Thyroid gland (tissue), 4 donors: ENCODE results near the gene PARD3. TPM values are rescaled to one million over a fixed set of nuclear protein-coding genes. Genes with fewer than 3 reads are reported as not detected.

Source experiments
- DNase-seq, 2 donors: peaks; one replicate each; pipeline ENCODE4 v3.0.0-alpha.2; 2019
- H3K27ac ChIP-seq, 3 donors: fragments of 200-600 bp; sonication (generic); 1 replicate in 2 of 3; 2 replicates in 1 of 3; pipeline ENCODE4 v1.5.1; 2016 to 2019; ENCODE audit warnings: mild to moderate bottlenecking in 1 of 3, moderate library complexity in 1 of 3
- H3K27me3 ChIP-seq: fragments of 200-600 bp; sonication (generic); one replicate; pipeline ENCODE4 v1.5.1; 2019
- H3K36me3 ChIP-seq, 2 donors: fragments of 200-600 bp; sonication (generic); one replicate each; pipeline ENCODE4 v1.5.1; 2016 to 2019
- H3K4me1 ChIP-seq, 2 donors: fragments of 200-600 bp; sonication (generic); one replicate each; pipeline ENCODE4 v1.5.1; 2017 to 2019
- H3K4me3 ChIP-seq, 3 donors: fragments of 200-600 bp; sonication (generic); replicated peaks in 1 of 3; 1 replicate in 2 of 3; 2 replicates in 1 of 3; pipeline ENCODE4 v1.5.1; 2016; ENCODE audit warnings: mild to moderate bottlenecking in 1 of 3
- H3K9me3 ChIP-seq: fragments of 200-600 bp; sonication (generic); one replicate; pipeline ENCODE4 v1.5.1; 2017
- POLR2A ChIP-seq, 2 donors: fragments of 450-650 bp; IDR thresholded peaks; one replicate each; pipeline ENCODE4 v1.6.1; 2017; ENCODE audit warnings: antibody characterized with exemption in 2 of 2, mild to moderate bottlenecking in 2 of 2, moderate library complexity in 1 of 2
- WGBS, 2 donors: methylation state at CpG; one replicate each; pipeline ENCODE4 v1.1.5; 2017; 5-methylcytosine and 5-hydroxymethylcytosine counted together
- intact Hi-C: fragments of 100-400 bp; cut with DNase I; formaldehyde crosslinking; loops from one replicate; pipeline ENCODE4 v1.15.1; 2023
- total RNA-seq, 4 donors: library from RNA; depleted of rRNA; stranded (reverse); fragments of >200 nt; gene quantifications; one replicate each; pipeline ENCODE4 v1.2.3, GENCODE V29; 2016
- TF ChIP-seq, protein P1 (sequence below), 6 experiments: fragments of 200-600 bp in 3 of 6; fragments of 450-650 bp in 3 of 6; sonication (generic) in 3 of 6; IDR thresholded peaks; one replicate each; pipeline ENCODE4 v1.5.1; 2016 to 2019; ENCODE audit warnings: antibody characterized with exemption in 6 of 6, mild to moderate bottlenecking in 2 of 6, inconsistent platforms in 1 of 6, moderate library complexity in 1 of 6

The PARD3 gene
- total RNA-seq, 4 donors from 2014 or later = 48.6 to 88.4 (median 57.7) TPM

DNA sequence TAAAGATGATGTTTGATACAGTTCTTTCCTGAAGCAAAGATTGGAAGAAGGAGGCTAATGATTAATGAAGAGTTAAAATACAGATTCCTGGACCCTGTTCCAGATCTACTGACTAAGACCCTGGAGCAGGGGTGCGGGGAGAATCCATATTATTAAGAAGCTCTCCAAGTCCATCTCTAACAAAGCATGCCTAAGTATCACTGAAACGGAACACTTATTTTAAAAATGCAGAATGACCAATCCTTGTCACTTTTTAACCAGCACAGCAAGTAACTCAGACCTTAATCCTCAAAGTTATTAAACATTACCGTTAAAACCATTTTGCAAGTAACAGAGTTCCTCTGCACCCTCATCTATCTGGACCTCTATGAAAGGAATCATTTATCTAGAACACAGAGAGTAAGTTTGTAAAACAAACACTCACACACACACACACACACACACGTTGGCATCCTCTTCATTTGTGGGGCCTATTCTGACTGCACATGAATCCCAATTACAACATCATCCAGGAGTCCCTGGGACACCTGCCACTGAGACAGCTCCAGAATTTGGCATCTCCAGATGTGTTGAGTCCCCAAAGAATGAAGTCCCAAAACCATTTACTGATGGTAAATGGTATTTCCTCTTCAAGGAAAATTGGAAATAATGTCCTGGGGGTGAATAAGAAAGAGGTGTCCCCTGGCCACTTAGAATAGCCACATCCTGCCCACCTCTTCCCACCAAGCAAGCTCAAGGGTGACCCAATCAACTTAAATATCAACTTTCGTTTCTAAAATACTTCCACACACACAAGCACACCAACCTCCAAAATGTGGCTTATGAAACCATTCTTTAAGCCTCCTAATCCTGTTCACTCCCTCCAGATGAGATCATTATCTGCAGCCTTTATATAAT, 117.5 kb downstream of the PARD3 start:
- peak in 1 of 2 donors; percentile 16 for DNase-seq
- Histone ChIP-seq H3K4me1 (peaks cover 23 to 45% of the 10 kb centered on the region in 2 donors), H3K9me3 (no peaks in the 10 kb centered on the region), H3K36me3 (no peaks in the 10 kb centered on the region), H3K4me3 (no peak overlapping the region), H3K27ac (no peak overlapping the region), H3K27me3 (no peaks in the 10 kb centered on the region)
- 43 to 58% methylated on average over 5 of the region's 5 CpGs for WGBS, 2 donors
- TF ChIP-seq, protein P1, sequence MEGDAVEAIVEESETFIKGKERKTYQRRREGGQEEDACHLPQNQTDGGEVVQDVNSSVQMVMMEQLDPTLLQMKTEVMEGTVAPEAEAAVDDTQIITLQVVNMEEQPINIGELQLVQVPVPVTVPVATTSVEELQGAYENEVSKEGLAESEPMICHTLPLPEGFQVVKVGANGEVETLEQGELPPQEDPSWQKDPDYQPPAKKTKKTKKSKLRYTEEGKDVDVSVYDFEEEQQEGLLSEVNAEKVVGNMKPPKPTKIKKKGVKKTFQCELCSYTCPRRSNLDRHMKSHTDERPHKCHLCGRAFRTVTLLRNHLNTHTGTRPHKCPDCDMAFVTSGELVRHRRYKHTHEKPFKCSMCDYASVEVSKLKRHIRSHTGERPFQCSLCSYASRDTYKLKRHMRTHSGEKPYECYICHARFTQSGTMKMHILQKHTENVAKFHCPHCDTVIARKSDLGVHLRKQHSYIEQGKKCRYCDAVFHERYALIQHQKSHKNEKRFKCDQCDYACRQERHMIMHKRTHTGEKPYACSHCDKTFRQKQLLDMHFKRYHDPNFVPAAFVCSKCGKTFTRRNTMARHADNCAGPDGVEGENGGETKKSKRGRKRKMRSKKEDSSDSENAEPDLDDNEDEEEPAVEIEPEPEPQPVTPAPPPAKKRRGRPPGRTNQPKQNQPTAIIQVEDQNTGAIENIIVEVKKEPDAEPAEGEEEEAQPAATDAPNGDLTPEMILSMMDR (IDR thresholded peaks at IDR 0.05) = no peak
- no peak for TF ChIP-seq POLR2A (IDR thresholded peaks at IDR 0.05)
- intact Hi-C loops = no loop called here

GRCh38 chr10:34696423-34696822, 118.7 kb downstream of the PARD3 start:
- TF ChIP-seq POLR2A (IDR thresholded peaks at IDR 0.05) = no peak
- TF ChIP-seq, protein P1 (IDR thresholded peaks at IDR 0.05) = no peak
- H3K9me3 ChIP-seq = no peaks in the 10 kb centered on the region
- no peak overlapping the region for H3K27ac ChIP-seq
- DNase-seq = no peak
- no peak overlapping the region for H3K4me3 ChIP-seq
- H3K36me3 ChIP-seq = no peaks in the 10 kb centered on the region
- WGBS, 2 donors = 74 to 86% methylated on average over 2 of the region's 2 CpGs
- H3K4me1 ChIP-seq = peaks cover 23 to 33% of the 10 kb centered on the region in 2 donors
- intact Hi-C loops = no loop called here
- H3K27me3 ChIP-seq = no peaks in the 10 kb centered on the region

- WGBS, 2 donors = 91 to 92% methylated on average over 13 of the region's 13 CpGs
- Histone ChIP-seq H3K4me3 (no peak overlapping the region), H3K4me1 (peaks cover 0 to 22% of the 10 kb centered on the region in 2 donors), H3K36me3 (no peaks in the 10 kb centered on the region), H3K27ac (no peak overlapping the region), H3K27me3 (no peaks in the 10 kb centered on the region), H3K9me3 (no peaks in the 10 kb centered on the region)
- no peak for DNase-seq
- intact Hi-C loops = no loop called here
- TF ChIP-seq, protein P1 (IDR thresholded peaks at IDR 0.05) = no peak
- no peak for TF ChIP-seq POLR2A (IDR thresholded peaks at IDR 0.05)
Measured at GRCh38 chr10:34690383-34691049, 124.6 kb downstream of the PARD3 start.

- Histone ChIP-seq H3K4me1 (peaks cover 0 to 22% of the 10 kb centered on the region in 2 donors), H3K27me3 (no peaks in the 10 kb centered on the region), H3K4me3 (no peak overlapping the region), H3K9me3 (no peaks in the 10 kb centered on the region), H3K27ac (no peak overlapping the region), H3K36me3 (no peaks in the 10 kb centered on the region)
- 41 to 60% methylated on average over 8 of the region's 8 CpGs for WGBS, 2 donors
- no peak for TF ChIP-seq POLR2A (IDR thresholded peaks at IDR 0.05)
- TF ChIP-seq, protein P1 (IDR thresholded peaks at IDR 0.05) = no peak
- intact Hi-C loops = no loop called here
- no peak for DNase-seq
Measured at GRCh38 chr10:34689053-34689452, 126.0 kb downstream of the PARD3 start.
